ENCODE results near the gene SLC9A9. TPM values are rescaled to one million over a fixed set of nuclear protein-coding genes. Genes with fewer than 3 reads are reported as not detected.
"Not testable (repeated sequence)": the region's sequence is repeated elsewhere in the genome, so short reads cannot be mapped to it uniquely, and the experiment has no call there.

The SLC9A9 gene
- total RNA-seq, 1 donor from 2014 or later: 14.6 TPM

DNA sequence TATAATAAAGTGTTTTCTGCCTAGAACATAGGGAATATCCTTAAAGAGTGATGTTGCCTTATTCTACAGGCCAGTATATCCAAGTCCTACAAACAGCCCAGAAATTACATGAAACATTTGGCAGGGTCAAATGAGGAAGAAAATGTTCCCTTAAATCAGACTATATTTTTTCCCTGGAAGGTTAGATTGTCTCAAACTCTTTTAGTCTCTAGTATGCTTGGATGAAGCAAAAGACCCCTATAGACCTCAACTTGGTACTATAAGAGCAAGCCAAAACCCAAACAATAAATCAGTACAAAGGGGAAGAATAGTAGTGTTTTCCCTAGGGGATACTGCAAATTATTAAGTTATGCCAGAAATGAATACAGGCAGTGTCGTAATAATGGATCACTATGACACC is 310.2 kb downstream of the SLC9A9 start:
- ATAC-seq: no peak

DNA sequence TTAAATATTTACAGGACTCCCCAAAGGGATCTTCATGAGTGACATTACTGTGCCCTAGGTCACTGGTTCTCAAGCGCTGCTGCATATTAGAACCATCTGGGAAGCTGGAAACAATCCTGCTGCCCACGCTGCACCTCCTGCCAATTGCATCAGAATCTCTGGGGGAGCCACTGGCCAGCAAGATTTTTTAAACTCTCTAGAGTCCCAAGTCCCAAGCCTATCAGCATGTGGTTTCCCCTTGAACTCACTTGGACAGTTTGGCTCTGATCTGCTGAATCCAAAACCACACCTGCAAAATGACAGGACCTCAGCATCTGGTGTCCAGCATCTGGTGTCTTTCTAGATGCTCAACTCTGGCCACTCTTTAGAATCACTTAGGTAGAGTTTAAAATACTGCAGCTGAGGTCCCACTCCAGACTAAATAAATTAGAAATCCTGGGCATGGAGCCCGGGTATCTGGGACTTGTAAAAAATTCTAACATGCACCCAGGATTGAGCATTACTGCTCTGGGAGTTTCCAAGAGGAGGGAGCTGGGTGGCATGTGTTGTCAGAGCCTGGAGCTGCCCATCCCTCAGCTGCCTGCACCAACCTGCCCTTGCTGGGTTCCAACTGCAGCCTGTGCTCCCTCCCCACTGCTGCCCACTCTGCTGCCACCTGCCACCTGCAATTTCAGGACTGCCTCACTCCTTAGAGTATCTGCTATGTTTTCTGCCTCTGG is 311.3 kb downstream of the SLC9A9 start:
- peak; percentile 29 for ATAC-seq

DNA sequence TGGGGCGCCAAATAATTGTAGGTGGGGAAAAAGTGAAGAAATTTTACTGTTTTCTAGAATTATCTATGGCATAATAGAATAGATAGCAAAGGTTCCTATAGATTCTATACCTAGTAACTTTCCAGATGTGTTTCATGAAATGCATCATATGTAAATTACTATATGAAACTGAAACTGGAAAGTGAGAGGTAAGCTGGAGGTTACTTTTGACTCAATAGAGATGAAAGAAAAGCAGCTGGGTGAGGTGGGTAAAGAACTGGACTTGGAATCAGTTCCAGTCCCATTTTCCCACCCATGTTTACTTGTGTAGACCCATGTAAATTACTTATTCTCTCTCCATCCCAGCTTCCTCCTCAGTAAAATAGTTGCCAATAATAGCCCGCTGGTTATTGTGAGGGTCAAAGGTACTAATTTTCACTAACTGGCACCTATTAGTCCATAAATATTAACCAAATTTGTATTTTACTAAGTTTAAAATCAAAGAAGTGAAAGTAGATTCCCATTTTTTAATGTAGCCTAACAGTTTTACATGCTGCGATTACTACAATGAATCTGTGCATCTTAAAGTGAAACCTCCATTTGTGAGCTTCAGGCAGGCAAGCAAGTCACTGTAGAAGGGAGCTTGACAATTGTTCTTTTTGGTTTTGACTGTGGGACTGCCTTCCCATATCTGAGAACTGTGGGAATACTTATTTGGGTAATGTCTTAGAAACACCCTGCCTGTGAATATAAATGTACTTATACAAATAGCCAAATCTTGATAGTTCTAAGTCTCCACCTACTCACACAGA is 312.1 kb downstream of the SLC9A9 start:
- ATAC-seq: no peak

DNA sequence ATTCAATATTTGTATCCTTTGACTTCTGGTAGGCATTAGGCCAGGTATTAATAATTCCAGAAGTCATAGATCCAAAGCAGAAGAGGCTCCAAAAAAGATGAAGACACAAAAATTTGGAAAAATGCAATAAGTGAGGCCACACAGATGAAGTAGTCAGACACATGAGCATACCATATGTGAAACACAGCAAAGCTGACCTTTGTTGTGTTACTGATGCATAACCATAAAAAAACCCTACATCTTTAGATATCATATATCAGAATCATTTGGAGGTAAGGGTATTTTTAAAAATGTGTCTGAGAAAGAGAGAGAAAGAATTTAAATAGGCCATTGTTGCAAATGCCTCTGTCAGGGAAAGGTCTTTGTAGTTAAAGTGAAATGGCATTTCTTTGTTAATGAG is 314.9 kb downstream of the SLC9A9 start:
- ATAC-seq: no peak

DNA sequence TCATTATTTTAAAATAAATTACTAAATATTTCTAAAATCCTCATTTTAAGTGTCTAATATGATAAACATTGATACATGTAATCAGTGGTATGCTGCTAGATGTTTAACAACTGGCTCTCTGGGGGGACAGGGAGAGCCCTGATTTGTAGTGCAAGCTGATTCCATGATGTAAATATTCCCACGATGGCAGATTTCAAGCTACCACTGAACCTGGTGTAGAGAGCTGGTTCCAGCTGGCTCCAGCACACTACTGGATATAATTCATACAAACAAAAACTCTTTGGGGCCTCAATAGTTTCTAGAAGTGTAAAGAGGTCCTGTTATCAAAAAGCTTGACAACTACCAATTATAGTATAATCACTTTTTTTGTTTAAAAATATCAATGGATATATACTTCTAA is 316.2 kb downstream of the SLC9A9 start:
- ATAC-seq: no peak

DNA sequence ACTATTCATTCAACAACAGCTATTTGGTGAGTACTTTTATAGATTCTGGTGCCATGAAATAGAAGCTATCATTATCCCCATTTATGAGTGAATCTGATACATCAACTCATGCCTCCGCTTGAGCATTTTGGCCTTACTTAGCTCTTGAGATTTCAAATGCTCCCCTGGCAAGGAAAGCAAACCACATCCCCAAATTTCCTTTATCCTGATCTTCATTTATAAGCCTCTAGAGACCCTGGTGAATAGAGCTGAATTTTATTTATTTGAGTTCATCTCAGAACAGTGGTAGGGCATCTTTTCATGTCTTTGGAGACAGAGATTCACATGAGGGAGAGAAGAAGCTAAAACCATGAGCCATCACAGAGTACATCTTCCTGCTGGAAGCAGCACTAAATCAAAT is 317.2 kb downstream of the SLC9A9 start:
- ATAC-seq: no peak

DNA sequence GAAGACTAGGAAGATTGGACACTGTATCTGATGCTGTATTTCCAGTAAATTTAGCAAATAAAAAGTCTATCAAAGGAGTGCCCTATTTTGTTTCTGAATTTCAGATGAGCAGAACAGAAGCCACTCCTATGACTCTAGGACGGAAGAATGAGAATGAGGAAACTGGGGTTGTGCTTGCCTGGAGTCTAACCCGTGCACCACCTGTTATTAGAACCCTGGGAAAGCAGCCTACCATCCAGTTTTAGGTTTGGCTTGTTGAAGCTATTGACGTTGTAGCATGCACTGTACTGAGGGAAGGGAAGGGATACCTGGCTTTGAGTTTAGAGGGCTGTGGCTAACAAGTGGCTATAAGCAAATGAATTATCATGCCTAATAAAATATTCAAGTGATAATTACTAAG is 318.5 kb downstream of the SLC9A9 start:
- no peak for ATAC-seq

DNA sequence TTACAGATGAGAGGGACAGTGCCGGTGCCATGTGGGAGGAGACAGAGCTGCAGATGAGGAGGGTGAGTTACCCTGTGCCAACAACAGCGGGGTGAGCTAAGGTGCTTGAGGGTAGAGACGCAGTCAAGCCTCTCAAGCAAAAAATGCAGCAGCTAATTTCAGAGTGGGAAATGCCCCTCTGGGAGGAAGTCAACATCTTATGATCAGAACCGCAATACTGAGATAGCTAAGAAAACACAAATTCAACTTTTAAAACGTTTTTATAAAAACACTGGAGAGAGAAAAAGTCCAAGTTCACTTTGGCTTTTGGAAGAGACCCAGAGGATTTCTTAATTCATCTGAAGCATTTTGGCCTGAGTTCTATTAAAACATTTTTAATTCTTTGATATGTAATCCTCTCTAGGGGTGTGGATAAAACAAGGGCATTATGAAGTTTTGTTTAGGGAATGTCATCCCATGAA is 319.2 kb downstream of the SLC9A9 start:
- peak; percentile 49 for ATAC-seq

DNA sequence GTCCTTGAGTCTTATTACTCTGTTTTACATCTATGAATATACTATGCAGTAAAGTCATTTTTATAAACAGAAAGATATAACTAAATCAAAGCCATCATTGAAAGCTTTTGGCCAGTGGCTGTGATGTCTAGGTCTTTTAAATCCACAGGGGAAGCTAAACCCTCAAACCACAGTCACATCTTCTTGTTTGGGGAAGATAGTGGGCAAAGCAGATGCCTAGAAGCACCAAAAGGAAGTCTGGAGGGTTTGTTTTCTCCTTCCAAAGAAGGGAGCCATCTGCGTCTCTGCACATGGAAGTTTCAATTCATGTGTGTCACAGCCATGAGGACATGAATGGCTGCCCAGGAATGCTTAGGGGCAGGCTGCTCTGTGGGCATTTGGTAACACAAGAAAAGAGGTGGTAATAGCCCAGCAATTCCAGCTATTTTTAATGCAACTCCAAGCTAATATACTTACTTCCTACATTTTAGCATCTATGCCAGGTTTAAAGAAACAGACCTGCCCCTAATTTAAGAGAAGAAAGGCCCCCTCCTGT is 322.2 kb downstream of the SLC9A9 start:
- no peak for ATAC-seq

DNA sequence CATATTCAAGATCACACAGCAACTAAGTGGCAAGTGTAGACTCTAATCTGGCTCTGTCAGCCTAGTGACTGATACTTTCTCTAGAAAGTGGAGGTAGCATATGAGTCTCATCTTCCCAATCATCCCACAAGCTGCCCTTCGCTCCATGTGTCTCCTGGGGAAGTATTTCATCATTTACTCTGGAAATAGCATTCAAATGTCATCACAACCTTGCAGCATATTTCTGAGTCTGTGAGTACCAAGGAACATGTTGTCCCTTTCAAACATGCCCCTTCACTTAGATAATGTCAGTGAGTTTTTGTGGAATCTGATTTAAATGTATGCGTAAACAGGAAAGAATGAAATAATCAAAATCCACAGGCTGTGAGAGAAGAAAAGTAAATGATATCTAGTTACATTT is 322.9 kb downstream of the SLC9A9 start:
- ATAC-seq: no peak

DNA sequence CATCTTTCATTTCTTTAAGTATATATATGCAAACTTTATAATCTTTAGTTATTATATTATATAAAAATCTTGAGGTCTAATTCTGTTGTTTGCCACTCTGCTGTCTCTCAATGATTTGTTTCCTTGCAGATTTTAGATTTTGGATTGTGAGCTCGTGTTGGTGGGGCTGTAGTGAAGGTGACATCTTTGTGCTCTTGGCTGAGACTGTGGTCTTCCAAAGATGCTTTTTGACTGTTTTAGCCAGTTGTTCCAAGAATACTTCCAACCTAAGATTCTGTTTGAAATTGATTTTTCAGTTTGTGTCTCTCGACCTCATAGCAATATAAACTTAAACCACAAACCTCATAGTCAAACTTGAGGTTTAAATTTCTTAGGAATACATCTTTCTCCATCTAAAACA is 326.5 kb downstream of the SLC9A9 start:
- no peak for ATAC-seq

DNA sequence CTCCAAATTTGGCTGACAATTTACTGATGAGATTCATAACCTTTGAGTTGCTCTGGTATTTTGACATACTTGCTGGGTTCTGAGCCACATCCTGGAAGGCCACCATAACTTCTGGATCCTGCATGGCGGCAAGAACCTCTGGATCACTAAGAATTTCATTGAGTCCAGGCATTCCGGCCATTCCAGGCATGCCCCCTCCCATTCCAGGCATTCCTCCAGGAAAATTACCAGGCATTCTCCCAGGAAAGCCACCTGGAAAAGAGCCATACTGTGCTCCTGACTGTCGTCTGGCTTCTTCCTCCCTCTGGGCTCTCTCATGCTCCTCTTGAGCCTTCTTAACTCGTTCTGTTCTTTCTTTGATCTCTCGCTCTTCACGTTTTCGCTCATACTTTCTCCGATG is 331.1 kb downstream of the SLC9A9 start:
- ATAC-seq: not testable (repeated sequence)

DNA sequence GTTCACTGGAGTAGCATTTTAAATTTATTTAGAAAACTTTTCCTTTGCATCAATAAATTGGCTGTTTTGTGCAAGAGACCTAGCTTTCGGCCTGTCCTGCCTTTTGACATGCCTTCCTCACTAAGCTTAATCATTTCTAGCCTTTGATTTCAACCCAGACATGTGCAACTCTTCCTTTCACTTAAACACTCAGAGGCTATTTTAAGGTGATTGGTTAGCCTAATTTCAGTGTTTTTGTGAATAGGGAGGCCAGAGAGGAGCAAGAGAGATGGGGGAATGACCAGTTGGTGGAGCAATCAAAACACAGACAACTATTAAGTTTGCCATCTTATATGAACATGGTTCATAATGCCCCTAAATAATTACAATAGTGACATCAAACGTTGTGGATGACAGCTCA is 333.4 kb downstream of the SLC9A9 start:
- no peak for ATAC-seq

DNA sequence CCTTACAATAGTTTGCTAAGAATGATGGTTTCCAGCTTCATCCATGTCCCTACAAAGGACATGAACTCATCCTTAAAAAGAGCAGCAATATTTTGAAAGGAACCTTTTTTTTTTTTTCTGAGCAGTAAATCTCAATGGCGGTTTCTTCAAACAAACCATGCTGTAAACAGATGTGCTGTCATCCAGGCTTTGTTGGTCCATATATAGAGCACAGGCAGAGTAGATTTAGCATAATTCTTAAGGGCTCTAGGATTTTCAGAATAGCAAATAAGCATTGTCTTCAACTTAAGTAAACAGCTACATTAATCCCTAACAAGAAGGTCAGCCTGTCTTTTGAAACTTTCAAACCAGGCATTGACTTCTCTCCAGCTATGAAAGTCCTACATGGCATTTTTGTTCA is 334.2 kb downstream of the SLC9A9 start:
- no peak for ATAC-seq

DNA sequence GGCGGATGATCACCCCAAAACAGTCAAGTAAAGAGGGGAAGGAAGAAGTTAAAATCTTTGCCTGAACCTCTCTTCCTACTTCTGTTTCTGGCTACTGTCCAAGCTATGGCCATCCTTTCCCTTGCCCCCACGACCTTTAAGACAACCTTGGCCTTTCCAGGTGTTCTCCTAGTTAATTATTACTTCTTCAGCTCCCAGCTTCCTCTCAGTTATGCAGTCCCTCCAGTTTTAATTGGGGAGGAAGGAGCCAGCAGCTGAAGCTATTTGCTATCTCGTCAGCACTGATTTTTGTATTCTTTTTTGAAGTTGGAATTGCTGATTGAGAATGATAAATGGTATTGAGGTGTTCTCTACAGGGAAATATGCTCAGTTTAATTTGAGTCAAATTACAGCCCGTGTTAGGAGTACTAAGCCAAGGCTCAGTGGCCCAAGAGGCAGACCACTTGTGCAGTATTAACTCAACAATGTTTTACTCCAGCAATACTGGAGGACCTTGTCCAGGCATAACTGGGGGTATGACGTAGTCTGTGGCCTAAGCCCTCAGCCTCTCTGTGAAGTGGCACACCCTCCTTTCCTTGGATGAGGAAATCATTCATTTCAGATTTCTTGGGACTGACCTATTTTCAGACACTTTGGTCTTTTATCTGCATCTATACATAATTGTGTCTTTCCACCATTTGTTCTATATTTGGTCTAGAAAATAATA is 336.9 kb downstream of the SLC9A9 start:
- ATAC-seq: no peak

DNA sequence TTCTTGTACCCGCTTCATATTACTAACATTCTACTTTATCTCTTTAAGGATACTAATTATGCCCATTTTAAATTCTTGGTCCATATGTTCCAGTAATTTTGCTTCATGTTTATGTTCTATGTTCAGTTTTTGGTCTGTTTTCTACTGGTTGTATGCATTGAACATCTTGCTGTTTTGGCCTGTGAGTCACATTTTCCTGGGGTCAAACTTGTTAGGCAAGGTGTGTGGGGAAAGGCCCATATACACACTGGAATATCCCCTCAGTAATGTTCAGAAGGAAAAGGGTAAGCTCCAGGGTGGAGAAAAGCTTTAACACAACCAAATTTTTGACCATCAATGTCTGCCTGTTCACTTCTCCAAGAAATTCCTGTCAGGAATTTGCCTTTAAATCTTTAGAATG is 337.7 kb downstream of the SLC9A9 start:
- ATAC-seq: no peak

DNA sequence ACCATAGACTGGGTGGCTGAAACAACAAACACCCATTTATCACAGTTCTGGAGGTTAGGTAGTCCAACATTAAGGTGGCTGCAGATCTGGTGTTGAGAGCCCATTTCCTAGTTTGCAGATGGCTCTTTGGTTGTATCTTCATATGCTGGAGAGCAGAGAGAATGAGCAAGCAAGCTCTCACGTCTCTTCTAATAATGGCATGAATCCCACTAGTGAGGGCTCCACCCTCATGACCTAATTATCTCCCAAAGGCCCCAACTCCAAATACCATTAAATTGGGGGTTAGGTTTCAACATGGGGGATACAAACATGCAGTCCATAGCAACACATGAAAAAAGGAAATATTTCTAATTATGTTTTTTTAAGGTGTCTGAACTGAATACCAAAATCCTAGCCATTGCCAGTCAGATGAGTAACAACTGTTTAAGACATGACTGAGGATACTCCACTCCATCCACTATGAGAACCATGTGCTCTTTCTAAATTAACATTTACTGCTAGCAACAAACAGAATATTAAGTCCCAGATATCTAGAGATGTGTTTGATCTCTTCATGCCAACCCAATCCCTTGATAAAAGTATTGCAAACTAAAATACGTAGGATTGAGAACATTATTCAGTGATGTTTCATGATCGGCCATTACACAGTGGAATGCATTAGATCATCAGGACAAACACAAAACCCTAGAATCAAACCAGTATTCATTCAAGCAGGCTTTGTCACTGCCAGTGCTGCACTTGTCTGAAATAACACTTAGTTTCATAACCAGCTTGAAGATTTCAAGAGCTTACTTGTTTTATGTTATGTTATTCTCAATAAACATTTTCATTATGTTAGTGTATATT is 340.3 kb downstream of the SLC9A9 start:
- no peak for ATAC-seq

DNA sequence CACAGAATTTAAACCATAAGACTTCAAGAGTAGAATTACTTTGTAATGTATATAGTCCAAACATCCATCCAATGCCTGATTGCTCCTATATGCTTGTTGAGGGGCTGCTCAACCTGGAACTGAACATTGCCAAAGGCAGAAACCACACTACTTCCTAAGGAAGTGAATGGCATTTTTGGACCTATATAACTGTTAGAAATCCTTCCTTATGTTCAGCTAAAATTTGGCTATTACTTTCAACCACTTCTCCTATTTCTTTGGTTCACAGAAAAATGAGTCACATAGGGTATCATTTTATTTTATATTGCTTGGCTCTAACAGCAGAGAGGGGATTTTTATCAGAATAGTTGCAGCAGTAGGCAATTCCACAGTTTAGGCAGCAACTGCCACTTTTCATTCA is 342.1 kb downstream of the SLC9A9 start:
- ATAC-seq: no peak

DNA sequence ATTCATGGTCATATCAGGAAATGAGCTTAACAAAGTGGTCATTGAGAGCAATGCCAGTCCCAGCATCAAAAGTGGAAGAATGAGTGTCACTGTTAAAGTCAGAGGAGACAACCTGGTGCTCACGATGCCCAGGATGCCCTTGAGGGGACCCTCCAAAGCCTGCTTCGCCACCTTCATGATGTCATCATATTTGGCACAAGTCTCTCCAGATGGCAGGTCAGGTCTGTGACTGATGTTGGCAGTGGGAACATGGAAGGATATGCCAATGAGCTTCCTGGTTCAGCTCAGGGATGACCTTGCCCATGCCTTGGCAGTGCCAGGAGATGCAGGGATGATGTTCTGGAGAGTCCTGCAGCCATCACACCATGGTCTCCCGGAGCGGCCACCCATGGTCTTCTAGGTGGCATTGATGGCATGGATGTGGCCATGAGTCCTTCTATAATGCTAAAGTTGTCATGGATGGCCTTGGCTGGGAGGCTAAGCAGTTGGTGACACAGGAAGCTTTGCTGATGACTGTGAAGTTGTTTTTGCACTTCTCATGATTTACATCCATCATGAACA is 344.9 kb downstream of the SLC9A9 start:
- no peak for ATAC-seq

DNA sequence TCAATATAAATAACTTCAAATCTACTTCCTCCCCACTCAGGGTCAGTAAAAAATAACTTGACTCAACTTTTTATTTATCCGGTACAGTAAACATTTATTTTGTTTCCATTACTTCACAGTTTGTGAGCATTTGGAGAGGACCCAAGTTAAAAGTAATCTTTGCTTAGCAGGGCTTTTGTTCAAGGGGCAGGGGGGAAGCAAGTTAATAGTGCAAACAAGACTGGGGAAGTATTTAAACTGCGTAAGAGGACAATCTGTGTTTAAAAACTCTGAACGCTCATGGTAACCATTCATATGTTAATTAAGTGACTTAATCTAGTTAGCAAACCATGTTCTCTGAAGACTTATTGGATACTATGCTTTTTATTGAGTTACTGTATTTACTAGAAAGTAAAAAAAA is 346.2 kb downstream of the SLC9A9 start:
- ATAC-seq: no peak

DNA sequence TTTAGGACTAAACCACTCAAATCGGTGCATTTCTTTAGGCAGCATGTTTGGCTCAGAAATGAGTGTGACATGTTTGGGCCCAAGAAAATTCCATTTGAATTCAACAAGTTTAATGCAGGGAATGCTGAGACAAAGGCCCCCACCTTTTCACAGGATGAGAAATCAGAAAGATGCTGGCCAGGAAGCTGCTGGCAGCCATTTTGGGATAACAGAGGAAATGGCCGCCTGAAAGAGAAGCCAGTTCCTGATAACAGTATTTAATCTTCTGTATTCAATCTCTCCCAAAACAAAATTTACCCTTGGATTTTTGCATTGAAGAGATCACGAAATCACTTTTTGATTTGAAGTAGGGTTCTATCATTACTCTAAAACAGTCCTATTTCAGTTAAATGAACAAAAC is 350.9 kb downstream of the SLC9A9 start:
- ATAC-seq: no peak

DNA sequence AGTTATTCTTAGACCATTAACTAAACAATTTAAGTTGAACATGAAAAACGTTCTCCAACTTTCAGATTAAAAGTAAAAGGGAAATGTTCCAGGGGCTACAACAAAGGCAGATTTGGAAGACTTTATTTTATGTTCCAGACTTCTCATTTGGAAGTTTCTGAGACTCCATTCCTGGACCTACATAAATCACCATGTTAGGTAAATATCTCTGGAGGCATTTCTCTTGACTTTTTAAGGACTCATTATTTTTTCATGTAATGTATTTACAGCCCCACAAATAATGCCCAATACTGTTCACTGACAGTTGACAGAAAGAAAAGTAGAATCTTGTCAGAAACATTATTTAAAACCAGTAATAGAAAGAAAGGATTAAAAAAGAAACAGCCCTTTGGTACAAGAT is 352.1 kb downstream of the SLC9A9 start:
- no peak for ATAC-seq
